ENCODE measurements around the gene GLIS1.

The GLIS1 gene

GRCh38 chr1:53473463-53473862 lies 265.5 kb downstream of the GLIS1 start:
- DNase-seq: peak; percentile 7

- DNase-seq: no peak
Observed at GRCh38 chr1:53471000-53471399, 268.0 kb downstream of the GLIS1 start.

- DNase-seq: no peak
Observed at GRCh38 chr1:53470584-53470983, 268.4 kb downstream of the GLIS1 start.

DNA sequence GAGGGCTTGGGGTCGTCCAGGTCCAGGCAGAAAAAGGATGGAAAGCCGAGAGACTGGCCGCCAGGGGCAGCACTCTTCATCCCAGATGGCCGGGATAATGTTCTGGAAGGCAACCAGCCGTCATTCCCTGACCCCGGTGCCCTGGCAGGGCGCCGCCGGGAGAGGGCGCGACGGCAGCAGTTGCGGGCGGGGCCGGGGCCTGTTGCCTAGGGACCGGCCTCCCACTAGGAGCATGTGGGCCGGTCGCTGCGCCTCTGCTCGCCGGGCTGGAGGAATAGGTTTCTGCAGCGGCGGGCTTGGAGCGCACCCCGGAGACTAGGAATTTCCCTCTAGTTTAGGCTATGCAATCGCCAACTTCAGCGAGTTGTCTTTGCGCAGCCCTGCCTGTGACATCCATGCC lies 268.8 kb downstream of the GLIS1 start:
- no peak for DNase-seq

DNA sequence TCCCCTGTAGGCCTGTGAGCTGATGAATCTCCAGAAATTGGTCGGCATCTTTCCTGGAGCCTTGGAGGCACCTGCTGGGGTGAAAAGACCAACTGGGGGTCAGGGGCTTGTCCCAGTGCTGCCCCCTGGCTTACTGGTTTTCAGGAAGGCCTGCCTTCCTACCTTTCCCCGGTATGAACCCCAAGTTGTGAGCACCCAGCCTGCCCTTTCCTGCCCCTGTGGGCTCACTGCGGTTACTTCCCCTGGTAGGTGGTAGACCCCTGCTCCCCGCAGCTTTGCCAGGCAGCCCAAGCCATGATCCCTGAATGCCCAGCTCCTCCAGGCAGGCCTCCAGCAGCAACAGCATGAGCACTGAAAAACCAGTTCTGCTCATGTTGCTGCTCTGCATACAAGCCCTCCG lies 269.6 kb downstream of the GLIS1 start:
- DNase-seq: no peak

DNA sequence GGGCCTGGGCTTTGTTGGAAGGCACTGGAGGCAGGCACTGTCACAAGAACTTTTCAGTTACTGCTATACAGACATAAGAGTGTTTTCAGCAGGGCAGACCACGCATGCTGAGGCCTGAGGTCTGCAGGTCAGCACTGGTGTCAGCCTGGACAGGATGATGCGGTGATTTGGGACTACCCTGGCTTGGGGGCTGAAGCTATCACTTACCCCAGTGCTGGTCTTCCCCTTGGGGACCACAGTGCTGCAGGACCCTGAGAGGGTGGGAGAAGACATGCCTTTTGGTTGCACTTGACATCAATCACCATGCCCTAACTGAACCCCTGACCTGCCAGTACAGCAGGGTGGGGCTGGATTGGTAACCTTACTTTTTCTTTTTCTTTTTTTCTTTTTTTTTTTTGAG lies 270.6 kb downstream of the GLIS1 start:
- no peak for DNase-seq

GRCh38 chr1:53467391-53467790 lies 271.6 kb downstream of the GLIS1 start:
- DNase-seq: no peak

DNA sequence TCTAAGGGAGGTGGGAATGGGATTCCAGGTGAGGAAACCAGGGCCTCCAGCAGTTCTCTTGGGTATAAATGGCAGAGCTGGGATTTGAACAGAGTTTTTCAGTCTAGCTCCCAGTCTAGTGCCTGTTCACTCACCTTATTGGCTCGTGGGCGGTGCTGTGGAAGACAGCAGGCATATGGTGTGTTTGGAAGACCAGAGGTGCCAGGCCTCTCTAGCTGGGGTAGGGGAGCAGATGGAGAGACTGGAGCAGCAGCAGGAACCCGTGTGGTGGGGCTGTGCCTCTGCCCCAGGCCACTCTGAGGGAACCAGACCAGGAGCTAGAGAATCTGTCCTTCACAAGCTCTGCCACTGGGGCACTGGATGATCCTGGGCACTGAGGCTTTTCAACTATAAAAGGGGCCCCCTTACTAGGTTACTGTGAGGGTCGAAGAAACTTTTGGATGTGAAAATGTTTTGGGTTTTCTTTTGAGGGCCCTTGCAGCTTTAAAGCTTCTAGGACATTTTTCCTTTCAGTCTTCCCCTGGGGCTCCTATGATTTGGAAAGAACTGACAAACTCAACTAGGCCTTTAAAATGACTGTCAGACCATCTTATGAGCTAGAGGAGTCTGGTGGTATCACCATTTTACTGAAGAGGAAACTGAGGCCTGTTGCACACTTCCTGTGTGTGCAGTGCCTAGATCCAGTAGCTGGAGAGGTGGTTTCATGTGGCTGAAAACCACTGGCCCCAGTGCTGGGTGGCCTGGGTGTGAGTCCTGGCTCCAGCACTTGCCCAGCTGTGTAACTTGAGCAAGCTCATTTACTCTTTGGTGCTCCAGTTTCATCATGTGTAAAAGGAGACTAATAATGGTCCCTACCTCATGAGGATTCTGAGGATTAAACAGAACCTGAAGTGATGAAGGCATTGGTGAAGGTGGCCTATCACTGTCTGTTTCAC lies 273.7 kb downstream of the GLIS1 start:
- no peak for DNase-seq

DNA sequence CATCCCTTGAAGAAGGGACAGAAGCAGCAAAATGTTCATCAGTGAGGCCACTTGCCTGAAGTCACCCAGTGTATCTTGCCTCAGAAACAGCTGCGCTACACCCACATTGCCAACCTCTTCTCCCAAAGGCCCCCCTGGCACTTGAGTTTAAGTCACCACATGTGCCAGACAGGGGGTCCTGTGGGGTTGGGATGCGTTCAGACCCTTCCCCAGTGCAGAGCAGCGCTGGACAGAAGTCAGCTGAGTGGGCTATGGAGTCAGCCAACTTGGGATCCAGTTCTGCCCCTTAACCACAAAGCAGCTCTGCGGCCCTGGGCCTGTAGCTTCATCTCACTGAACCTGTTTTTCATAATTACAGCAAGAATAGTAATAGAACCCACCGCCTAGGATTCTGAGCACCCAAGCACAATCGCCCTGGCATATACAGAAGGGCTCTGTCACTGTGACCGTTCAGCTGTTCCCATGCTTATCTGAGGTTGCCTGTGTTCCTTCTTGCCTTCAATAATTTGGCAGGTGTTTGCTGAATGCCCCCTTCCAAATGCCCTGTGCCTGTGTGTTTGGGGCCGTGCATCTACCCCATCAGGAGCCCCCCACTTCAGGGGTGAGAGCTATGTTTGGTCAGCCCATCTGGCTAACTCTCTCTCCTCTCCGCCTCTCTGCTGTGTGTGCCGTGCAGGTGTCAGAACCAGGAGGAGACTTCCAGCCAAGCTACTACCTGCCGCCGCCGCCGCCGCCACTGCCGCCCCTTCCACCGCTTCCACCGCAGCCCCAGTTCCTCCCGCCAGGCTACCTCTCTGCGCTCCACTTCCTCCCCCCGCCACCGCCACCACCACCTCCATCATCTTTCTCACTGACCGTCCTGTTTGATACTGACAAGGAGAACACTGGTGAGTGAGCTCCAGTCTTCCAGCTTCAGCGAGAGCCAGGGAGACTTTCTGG lies 274.7 kb downstream of the GLIS1 start:
- no peak for DNase-seq

- DNase-seq: no peak
Observed at GRCh38 chr1:53462769-53463501, 276.0 kb downstream of the GLIS1 start.

DNA sequence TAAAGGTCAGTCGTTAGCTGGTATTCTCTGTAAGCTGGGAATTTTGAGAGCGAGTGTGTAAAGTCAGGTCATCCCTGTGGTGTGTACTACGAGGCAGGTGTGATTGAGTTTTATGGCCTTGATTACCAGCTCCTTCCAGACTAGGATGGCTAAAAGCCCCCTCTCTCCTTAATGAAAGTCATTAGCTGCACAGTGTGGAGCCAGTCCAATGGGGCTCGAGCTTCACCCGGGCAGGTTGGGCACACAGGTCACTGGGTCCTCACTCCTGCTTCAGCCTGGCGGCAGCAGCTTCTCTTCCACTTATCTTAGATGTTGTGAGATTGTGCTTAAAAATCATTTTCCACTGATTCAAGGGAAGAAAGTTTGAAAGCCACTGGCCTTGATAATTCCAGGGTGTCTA lies 276.8 kb downstream of the GLIS1 start:
- DNase-seq: no peak

DNA sequence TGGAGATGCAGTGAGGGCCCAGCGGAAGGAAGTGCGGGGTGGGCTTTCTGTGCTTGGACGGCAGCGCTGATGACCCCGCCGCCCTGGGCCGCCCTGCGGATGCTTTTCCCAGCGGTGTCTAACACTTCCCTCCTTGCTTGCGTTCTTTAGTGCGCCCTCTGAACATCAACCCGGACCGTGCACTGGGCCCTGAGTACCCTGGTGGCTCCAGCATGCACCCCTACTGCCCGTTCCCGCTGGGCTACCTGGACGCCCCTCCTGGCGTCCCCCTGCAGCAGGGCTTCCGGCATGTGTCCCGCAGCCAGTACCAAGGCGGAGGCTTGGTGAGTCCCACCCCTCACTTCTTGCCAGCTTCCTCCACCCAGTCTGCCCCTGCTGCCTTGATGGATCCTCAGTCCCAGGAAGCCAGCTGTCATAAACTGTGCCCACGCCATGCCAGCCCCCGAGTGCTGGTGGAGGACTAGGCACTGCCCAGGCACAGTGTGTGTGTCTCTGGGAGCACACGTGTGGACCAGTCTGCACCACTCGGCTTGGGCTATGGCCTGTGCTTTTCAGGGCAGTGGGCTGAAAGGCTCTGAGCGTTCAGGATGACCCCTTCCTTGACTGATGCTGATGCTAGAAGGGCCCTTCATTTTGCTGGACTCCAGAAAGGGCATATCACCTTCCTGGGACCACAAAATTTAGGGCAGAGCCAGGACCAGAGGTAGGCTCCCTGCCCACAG lies 277.5 kb downstream of the GLIS1 start:
- DNase-seq: no peak

DNA sequence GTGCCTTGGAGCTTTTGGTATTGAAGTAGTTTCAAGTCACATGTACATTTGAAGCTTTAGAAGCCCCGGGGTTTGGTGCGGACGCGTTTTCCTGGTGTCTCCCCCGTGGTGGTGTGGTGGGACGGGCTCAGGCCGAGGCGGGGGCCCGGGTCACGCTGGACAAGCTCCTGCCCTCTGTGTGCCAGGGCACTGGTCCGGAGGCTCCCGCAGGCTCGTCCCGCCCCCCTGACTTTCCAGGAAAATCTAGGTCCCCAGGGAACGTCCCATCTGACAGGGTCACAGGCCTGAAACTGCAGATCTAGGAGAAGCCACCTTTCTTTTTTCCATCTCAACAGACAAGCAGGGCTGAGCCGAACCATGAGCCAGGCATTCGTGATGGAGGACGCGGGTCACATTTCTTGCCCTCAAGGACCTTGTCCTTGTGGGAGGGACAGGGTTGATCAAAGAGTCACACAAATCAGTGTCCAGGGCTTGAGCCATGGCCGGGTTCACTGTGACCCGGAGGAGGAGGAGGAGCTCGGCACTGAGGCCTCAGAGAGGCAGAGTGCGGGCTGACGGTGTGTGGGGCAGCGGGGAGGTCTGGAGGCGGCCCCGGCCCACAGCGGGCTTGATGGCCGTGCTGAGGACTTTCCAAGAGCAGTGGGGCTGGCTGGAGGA lies 278.2 kb downstream of the GLIS1 start:
- DNase-seq: no peak

GRCh38 chr1:53460211-53460634 lies 278.7 kb downstream of the GLIS1 start:
- no peak for DNase-seq

DNA sequence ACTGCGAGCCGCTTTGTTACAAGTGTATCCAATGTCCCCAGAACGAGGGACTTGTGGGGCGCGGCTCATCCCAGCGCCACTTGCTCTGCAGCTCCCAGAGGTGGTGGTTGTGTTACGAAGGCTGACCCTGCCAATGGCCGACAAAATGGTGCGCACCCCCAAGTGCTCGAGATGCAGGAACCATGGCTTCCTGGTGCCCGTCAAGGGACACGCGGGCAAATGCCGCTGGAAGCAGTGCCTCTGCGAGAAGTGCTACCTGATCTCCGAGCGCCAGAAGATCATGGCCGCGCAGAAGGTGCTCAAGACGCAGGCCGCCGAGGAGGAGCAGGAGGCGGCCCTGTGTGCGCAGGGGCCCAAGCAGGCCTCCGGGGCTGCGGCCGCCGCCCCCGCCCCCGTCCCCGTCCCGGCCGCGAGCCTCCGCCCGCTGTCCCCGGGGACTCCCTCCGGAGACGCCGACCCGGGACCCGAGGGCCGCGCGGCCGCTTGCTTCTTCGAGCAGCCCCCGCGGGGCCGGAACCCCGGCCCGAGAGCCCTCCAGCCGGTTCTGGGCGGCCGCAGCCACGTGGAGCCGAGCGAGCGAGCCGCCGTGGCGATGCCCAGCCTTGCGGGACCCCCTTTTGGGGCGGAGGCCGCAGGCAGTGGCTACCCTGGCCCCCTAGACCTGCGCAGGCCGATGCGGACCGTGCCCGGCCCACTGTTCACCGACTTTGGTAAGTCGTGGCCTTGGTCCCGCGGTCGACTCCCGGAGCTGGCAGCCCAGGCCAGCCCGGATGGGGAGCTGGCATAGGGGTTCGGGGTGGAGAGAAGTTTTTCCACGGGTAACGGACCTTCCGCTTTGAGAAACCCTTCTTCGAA lies 279.4 kb downstream of the GLIS1 start, which contains the start of gene DMRTB1:
Gene DMRTB1, plus strand, starts transcription at position 79 of the 855 bp plus-strand sequence. Its CDS starts 55 bp downstream, at position 134.
- DNase-seq: no peak

DNA sequence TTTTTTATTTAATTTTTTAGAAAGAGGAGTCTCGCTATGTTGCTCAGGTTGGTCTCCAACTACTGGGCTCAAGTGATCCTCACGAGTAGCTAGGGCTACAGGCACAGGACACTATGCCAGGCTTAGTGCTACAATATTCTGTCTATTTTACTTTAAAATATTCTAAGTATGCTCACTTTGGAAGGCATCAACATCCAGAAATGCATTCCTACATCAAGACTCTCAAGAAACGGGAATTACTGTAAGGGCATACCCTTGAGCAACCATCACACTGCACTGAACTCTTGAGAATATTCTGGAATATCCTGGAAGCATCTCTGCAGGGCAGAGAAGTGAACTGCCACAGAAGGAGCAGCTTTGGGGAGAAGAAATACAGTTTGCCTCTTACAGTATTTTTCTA lies 280.3 kb downstream of the GLIS1 start:
- DNase-seq: no peak
